ENCODE results near the gene NEK1. TPM values are rescaled to one million over a fixed set of nuclear protein-coding genes. Genes with fewer than 3 reads are reported as not detected.

NEK1 gene
- total and polyA plus RNA-seq, 2 donors (not counting 1 experiment from before 2014, with no cell fraction given): 3.3 to 21.4 TPM

- Mint-ChIP-seq H3K4me1 (peaks cover 26% of the 10 kb centered on the region), H3K4me3 (peak overlapping the region; percentile 98), H3K27me3 (no peaks in the 10 kb centered on the region), H3K27ac (peak overlapping the region; percentile 1), H3K9me3 (ENCODE audit: insufficient read depth) (no peaks in the 10 kb centered on the region)
- CTCF ChIA-PET: interaction anchor here (0.8 to 3.9 kb wide), 5 partner anchors 9 to 434 kb away, joined by 3 to 35 read pairs (median 8); partner anchors contain the start of gene CLCN3
- no peak overlapping the region for H3K27ac ChIP-seq (ENCODE audit: low read length in 2 of 2)
- peaks cover 6 to 11% of the 10 kb centered on the region in 2 donors for H3K4me1 ChIP-seq (ENCODE audit: control insufficient read depth in 2 of 2, insufficient read depth in 2 of 2, low read length in 2 of 2)
- H4K20me1 ChIP-seq (ENCODE audit: control insufficient read depth, insufficient read depth, low read length, poor library complexity, severe bottlenecking): no peaks in the 10 kb centered on the region
- TF ChIP-seq, protein P1, sequence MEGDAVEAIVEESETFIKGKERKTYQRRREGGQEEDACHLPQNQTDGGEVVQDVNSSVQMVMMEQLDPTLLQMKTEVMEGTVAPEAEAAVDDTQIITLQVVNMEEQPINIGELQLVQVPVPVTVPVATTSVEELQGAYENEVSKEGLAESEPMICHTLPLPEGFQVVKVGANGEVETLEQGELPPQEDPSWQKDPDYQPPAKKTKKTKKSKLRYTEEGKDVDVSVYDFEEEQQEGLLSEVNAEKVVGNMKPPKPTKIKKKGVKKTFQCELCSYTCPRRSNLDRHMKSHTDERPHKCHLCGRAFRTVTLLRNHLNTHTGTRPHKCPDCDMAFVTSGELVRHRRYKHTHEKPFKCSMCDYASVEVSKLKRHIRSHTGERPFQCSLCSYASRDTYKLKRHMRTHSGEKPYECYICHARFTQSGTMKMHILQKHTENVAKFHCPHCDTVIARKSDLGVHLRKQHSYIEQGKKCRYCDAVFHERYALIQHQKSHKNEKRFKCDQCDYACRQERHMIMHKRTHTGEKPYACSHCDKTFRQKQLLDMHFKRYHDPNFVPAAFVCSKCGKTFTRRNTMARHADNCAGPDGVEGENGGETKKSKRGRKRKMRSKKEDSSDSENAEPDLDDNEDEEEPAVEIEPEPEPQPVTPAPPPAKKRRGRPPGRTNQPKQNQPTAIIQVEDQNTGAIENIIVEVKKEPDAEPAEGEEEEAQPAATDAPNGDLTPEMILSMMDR (IDR thresholded peaks at IDR 0.05): no peak
- TF ChIP-seq EZH2 (IDR thresholded peaks at IDR 0.05; ENCODE audit: borderline replicate concordance, insufficient read depth, low read depth, low read length, poor library complexity, severe bottlenecking): no peak
- no peak overlapping the region for H2AFZ ChIP-seq (ENCODE audit: insufficient read depth, low read depth, low read length, poor library complexity, severe bottlenecking)
- no peaks in the 10 kb centered on the region for H3K36me3 ChIP-seq (replicated peaks in 1 of 2; ENCODE audit: control extremely low read depth in 1 of 2, control insufficient read depth in 1 of 2, extremely low read depth in 1 of 2, insufficient read depth in 2 of 2, low read length in 1 of 2)
- POLR2A ChIA-PET: no interaction called here
- DNase-seq (no peak), ATAC-seq (ENCODE audit: low read depth) (no peak)
- H3K79me2 ChIP-seq (ENCODE audit: control insufficient read depth, insufficient read depth, low read length): peaks cover 36% of the 10 kb centered on the region
- H3K9ac ChIP-seq (ENCODE audit: low read length): peak overlapping the region; percentile 99
- no peaks in the 10 kb centered on the region for H3K9me3 ChIP-seq (ENCODE audit: control extremely low read depth in 1 of 3, control insufficient read depth in 2 of 3, insufficient read depth in 1 of 3, low read length in 2 of 3)
- intact Hi-C loops (cut with micrococcal nuclease): loop anchor here (10.0 kb wide), 2 partner anchors 336 to 1296 kb away; partner anchors contain the start of genes DDX60 and SH3RF1
- H3K4me2 ChIP-seq (replicated peaks; ENCODE audit: low read depth, low read length, poor library complexity, severe bottlenecking): peak overlapping the region; percentile 80
- 100% methylated on average over 1 of the region's 4 CpGs for WGBS (ENCODE audit: insufficient coverage)
- H3K27me3 ChIP-seq (replicated peaks in 1 of 4; ENCODE audit: control extremely low read depth in 1 of 4, control insufficient read depth in 3 of 4, insufficient read depth in 4 of 4, low read length in 3 of 4): no peaks in the 10 kb centered on the region
- H3K4me3 ChIP-seq (ENCODE audit: control extremely low read depth in 1 of 5, extremely low read depth in 1 of 5, insufficient read depth in 1 of 5, low read depth in 2 of 5, low read length in 4 of 5): peak overlapping the region in 1 of 5 experiments; percentile 90
Measured at GRCh38 chr4:169611157-169611556, 1.2 kb downstream of the NEK1 start.

DNA sequence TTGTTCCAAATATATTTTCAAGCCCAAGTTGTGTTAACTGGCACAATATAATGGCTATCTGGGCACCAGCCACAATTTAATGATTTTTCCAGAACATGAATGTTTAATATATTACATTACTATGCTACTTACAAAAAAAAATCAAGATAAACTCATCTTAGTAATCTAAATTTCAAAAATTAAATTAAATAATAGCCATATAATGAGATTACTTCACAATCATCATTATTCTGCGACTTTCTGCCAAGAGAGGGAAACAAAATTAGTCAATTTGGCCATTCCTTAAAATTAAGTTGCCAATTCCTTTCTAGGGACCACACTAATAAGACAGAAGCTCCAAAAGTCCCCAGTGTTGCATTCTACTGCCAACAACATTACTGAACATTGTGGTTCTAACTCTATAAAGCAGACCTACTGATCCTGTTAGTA, 7.5 kb downstream of the NEK1 start:
- Histone ChIP-seq H3K9me3 (ENCODE audit: control extremely low read depth in 1 of 3, control insufficient read depth in 2 of 3, insufficient read depth in 1 of 3, low read length in 2 of 3) (no peaks in the 10 kb centered on the region), H3K4me1 (ENCODE audit: control insufficient read depth in 2 of 2, insufficient read depth in 2 of 2, low read length in 2 of 2) (no peaks in the 10 kb centered on the region), H2AFZ (ENCODE audit: insufficient read depth, low read depth, low read length, poor library complexity, severe bottlenecking) (no peak overlapping the region), H4K20me1 (ENCODE audit: control insufficient read depth, insufficient read depth, low read length, poor library complexity, severe bottlenecking) (no peaks in the 10 kb centered on the region), H3K79me2 (ENCODE audit: control insufficient read depth, insufficient read depth, low read length) (peaks cover 19% of the 10 kb centered on the region), H3K36me3 (replicated peaks in 1 of 2; ENCODE audit: control extremely low read depth in 1 of 2, control insufficient read depth in 1 of 2, extremely low read depth in 1 of 2, insufficient read depth in 2 of 2, low read length in 1 of 2) (peaks cover 0 to 2% of the 10 kb centered on the region in 2 experiments), H3K9ac (ENCODE audit: low read length) (no peak overlapping the region), H3K27me3 (replicated peaks in 1 of 4; ENCODE audit: control extremely low read depth in 1 of 4, control insufficient read depth in 3 of 4, insufficient read depth in 4 of 4, low read length in 3 of 4) (no peaks in the 10 kb centered on the region), H3K4me2 (replicated peaks; ENCODE audit: low read depth, low read length, poor library complexity, severe bottlenecking) (no peak overlapping the region), H3K4me3 (ENCODE audit: control extremely low read depth in 1 of 5, extremely low read depth in 1 of 5, insufficient read depth in 1 of 5, low read depth in 2 of 5, low read length in 4 of 5) (no peak overlapping the region), H3K27ac (ENCODE audit: low read length in 2 of 2) (no peak overlapping the region)
- Mint-ChIP-seq H3K4me1 (peaks cover 9% of the 10 kb centered on the region), H3K4me3 (no peak overlapping the region), H3K27ac (no peak overlapping the region), H3K27me3 (no peaks in the 10 kb centered on the region), H3K9me3 (ENCODE audit: insufficient read depth) (no peaks in the 10 kb centered on the region)
- no peak for DNase-seq
- TF ChIP-seq EZH2 (IDR thresholded peaks at IDR 0.05; ENCODE audit: borderline replicate concordance, insufficient read depth, low read depth, low read length, poor library complexity, severe bottlenecking): no peak
- TF ChIP-seq, protein P1 (IDR thresholded peaks at IDR 0.05): no peak
- no peak for ATAC-seq (ENCODE audit: low read depth)
- no CpG with 5 or more reads among the region's 1 CpG for WGBS (ENCODE audit: insufficient coverage)
- ChIA-PET CTCF (no interaction called here), POLR2A (no interaction called here)
- intact Hi-C loops (cut with micrococcal nuclease): no loop called here

Measured in B cell (primary cell).